ENCODE data around the gene PHACTR1.

Gene PHACTR1

DNA sequence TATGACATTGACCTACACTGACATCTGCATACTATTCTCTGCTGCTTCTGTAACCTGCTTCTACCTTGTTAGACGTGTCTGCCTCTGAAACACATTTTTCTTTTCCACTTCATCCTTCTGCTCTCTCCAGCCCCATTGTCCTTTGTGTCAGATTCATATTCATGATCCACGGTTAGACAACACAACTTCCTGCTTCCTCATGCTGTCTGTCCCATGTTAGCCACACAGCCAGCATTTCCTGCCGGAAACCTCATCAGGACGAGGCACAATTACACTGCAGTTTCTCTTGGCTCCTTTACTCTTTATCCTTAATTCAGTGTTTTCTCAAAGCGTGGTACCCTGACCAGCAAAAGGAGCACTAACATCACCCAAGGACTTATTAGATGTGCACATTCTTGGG is 461.5 kb downstream of the PHACTR1 start:
- no peak for DNase-seq (ENCODE audit: low read depth)
- TF ChIP-seq, protein P1, sequence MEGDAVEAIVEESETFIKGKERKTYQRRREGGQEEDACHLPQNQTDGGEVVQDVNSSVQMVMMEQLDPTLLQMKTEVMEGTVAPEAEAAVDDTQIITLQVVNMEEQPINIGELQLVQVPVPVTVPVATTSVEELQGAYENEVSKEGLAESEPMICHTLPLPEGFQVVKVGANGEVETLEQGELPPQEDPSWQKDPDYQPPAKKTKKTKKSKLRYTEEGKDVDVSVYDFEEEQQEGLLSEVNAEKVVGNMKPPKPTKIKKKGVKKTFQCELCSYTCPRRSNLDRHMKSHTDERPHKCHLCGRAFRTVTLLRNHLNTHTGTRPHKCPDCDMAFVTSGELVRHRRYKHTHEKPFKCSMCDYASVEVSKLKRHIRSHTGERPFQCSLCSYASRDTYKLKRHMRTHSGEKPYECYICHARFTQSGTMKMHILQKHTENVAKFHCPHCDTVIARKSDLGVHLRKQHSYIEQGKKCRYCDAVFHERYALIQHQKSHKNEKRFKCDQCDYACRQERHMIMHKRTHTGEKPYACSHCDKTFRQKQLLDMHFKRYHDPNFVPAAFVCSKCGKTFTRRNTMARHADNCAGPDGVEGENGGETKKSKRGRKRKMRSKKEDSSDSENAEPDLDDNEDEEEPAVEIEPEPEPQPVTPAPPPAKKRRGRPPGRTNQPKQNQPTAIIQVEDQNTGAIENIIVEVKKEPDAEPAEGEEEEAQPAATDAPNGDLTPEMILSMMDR (IDR thresholded peaks at IDR 0.05; ENCODE audit: control insufficient read depth, insufficient read depth, low read depth, low read length, missing control alignments): no peak
- no peak overlapping the region for H3K4me3 ChIP-seq (ENCODE audit: control insufficient read depth, low read depth, low read length)

DNA sequence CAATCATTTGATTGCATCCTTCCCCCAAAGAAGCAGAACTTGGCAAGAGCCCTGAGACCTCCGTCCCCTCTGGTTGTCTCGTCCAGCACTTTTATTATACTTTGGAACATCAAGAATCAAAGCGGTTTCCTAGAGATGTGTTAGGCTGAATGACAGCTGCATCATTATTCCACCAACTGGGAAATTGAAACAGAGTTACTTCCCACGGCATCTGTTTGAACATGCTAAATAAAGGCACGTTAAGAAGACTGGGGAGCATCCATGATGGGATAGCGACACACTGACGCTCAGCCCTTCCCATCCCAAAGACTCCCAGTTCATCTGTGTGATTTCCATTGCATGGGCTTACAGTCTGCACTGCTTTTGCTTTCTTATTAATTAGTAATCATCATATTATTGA is 464.0 kb downstream of the PHACTR1 start:
- no peak overlapping the region for H3K4me3 ChIP-seq (ENCODE audit: control insufficient read depth, low read depth, low read length)
- no peak for DNase-seq (ENCODE audit: low read depth)
- TF ChIP-seq, protein P1 (IDR thresholded peaks at IDR 0.05; ENCODE audit: control insufficient read depth, insufficient read depth, low read depth, low read length, missing control alignments): no peak

DNA sequence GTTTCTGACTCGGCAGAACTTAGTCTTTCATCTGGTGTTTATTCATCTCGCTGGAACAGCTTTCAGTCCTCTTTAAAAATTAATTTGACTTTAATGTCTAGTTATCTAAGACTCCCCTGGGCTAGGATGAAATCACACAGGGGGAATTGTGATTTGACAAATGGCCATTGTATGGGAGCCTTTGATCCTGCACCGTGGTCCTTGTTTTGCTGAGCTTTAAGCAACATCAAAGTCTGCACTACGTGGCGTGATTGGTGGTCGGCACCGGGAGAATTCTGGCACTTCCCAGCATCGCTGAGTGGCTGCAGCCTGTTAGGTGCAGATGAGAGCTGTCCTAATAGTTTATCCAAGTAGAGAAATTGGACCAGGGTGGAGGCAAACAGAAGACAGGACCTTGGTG is 464.8 kb downstream of the PHACTR1 start:
- DNase-seq (ENCODE audit: low read depth): no peak
- H3K4me3 ChIP-seq (ENCODE audit: control insufficient read depth, low read depth, low read length): no peak overlapping the region
- TF ChIP-seq, protein P1 (IDR thresholded peaks at IDR 0.05; ENCODE audit: control insufficient read depth, insufficient read depth, low read depth, low read length, missing control alignments): no peak

DNA sequence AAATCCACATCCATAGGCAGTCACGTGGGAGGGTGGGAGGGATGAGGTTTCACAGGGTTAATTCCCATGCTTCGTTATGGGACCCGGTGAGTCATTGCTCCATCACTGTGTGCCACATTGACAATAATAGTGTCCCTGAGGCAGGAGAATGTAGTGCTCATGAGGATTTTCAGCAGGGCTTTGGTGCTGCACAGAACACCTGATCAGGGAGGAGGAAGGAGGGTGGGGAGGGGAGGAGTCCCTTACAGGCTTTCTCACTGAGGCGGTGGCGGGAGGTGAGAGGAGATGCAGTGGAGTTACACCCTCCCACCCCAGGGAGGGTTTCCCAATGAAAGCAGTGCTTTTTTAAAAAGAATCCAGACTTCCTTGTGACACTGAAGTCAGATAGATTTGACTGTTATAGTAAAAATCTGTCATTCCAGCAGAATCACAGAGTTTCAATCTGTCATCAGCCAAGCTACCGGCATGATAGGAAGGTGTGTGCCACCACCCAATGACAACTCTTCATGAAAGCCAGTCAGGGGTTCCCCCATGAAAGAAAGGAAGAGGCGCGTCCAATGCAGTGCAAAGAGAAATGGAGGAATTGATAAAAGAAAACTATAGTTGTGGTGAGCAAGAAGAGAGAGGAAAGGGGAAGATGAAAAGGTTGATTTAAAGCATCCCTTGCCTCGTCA is 467.0 kb downstream of the PHACTR1 start:
- H3K4me3 ChIP-seq (ENCODE audit: control insufficient read depth, low read depth, low read length): no peak overlapping the region
- TF ChIP-seq, protein P1 (IDR thresholded peaks at IDR 0.05; ENCODE audit: control insufficient read depth, insufficient read depth, low read depth, low read length, missing control alignments): no peak
- DNase-seq (ENCODE audit: low read depth): no peak

DNA sequence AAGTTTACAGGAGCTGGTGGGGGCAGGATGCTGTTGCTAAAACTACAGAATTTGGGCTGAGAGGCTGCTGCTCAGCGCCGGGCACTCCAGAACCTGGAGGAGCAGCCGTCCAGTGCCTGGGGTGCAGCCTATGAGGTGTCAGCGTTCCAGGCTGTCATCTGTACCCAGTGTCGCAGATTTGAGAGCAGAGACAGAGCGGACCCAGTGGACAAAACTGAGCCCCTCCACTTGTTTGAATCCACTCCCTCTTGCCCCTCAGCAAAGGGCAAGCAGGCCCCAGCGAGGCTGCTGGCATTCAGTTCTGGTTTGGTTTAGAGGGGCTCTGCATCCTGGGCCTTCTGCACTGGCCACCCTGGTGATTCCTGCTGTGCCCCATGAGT is 467.5 kb downstream of the PHACTR1 start:
- TF ChIP-seq, protein P1 (IDR thresholded peaks at IDR 0.05; ENCODE audit: control insufficient read depth, insufficient read depth, low read depth, low read length, missing control alignments): no peak
- no peak for DNase-seq (ENCODE audit: low read depth)
- no peak overlapping the region for H3K4me3 ChIP-seq (ENCODE audit: control insufficient read depth, low read depth, low read length)

DNA sequence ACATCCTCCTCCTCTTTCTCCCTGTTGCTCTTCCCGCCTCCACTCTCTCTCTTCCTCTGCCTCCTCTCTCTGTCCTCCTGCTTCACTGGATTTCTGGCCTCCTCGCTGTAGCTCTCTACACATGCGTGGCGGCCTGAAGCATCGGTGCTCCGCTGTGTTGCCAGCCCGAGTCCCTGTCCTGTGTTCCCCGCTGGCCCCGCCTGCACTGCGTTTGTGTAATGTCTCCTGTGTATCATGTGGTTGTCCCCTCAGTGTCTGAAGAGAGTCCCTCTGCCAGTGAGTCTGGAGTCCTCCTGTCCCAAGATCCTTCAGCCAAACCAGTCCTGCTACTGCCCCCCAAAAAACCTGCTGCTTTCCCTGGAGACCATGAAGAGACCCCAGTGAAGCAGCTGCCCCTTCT is 468.0 kb downstream of the PHACTR1 start:
- TF ChIP-seq, protein P1 (IDR thresholded peaks at IDR 0.05; ENCODE audit: control insufficient read depth, insufficient read depth, low read depth, low read length, missing control alignments): no peak
- H3K4me3 ChIP-seq (ENCODE audit: control insufficient read depth, low read depth, low read length): no peak overlapping the region
- DNase-seq (ENCODE audit: low read depth): no peak

All from AG09309 (cell line).